Hepatocyte (in vitro differentiated cells): ENCODE data around the gene CCZ1B.
"Not testable (repeated sequence)": the region's sequence is repeated elsewhere in the genome, so short reads cannot be mapped to it uniquely, and the experiment has no call there.

ENCODE experiments used
- EZH2 ChIP-seq: fragments of 200-600 bp; sonication (generic); IDR thresholded peaks from 2 replicates; pipeline ENCODE4 v1.6.1; 2016; ENCODE audit warnings: antibody characterized with exemption, mild to moderate bottlenecking, borderline replicate concordance
- EZH2phosphoT487 ChIP-seq: fragments of 200-600 bp; sonication (generic); IDR thresholded peaks from one replicate; pipeline ENCODE4 v1.6.1; 2018; ENCODE audit warnings: antibody characterized with exemption, mild to moderate bottlenecking, low read depth, moderate library complexity; ENCODE audit not compliant: unreplicated experiment, severe bottlenecking
- TF ChIP-seq, protein P1 (sequence below): fragments of 200-600 bp; sonication (generic); IDR thresholded peaks from 2 replicates; pipeline ENCODE4 v1.5.1; 2016; ENCODE audit warnings: antibody characterized with exemption, mild to moderate bottlenecking; ENCODE audit not compliant: poor library complexity

DNA sequence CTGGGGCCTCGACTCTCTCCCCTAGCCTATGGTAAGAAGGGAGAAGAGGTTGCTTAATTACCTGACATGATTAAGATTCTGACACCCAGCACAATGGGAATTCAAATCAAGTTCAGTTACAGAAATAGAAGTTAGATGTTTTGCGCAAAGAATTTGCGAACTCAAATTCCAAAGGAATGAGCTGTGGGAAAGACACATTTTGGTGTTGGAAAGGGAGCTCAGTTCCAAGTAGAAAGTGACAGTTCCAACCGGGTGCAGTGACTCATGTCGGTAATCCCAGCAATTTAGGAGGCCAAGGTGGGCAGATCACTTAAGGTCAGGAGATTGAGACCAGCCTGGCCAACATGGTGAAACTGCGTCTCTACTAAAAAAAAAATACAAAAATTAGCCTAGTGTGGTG, 4.0 kb upstream of the CCZ1B start:
- TF ChIP-seq, protein P1, sequence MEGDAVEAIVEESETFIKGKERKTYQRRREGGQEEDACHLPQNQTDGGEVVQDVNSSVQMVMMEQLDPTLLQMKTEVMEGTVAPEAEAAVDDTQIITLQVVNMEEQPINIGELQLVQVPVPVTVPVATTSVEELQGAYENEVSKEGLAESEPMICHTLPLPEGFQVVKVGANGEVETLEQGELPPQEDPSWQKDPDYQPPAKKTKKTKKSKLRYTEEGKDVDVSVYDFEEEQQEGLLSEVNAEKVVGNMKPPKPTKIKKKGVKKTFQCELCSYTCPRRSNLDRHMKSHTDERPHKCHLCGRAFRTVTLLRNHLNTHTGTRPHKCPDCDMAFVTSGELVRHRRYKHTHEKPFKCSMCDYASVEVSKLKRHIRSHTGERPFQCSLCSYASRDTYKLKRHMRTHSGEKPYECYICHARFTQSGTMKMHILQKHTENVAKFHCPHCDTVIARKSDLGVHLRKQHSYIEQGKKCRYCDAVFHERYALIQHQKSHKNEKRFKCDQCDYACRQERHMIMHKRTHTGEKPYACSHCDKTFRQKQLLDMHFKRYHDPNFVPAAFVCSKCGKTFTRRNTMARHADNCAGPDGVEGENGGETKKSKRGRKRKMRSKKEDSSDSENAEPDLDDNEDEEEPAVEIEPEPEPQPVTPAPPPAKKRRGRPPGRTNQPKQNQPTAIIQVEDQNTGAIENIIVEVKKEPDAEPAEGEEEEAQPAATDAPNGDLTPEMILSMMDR = not testable (repeated sequence)
- TF ChIP-seq EZH2phosphoT487, EZH2: not testable (repeated sequence)
